Muscle of back (tissue), 11 donors: ENCODE data around the gene TOP2A. TPM values are rescaled to one million over a fixed set of nuclear protein-coding genes. Genes with fewer than 3 reads are reported as not detected.

Source experiments
- DNase-seq, 3 donors: peaks; one replicate each; pipeline versions ENCODE4 v3.0.0 to v3.0.0-alpha.2; 2013
- polyA plus RNA-seq, 10 donors: library from polyadenylated mRNA; unstranded; fragments of 120-200 nt; gene quantifications; one replicate each; pipeline ENCODE4 v1.2.1, GENCODE V29; 2013; ENCODE audit not compliant: insufficient read length in 10 of 10

Gene TOP2A
- polyA plus RNA-seq, 10 donors = 50.2 to 119 (median 78.6) TPM

GRCh38 chr17:40348136-40348504 lies 69.6 kb downstream of the TOP2A start:
- DNase-seq = peak in 1 of 3 donors; percentile 16

- DNase-seq = peak in 1 of 3 donors; percentile 40
Observed at GRCh38 chr17:40347319-40348135, 70.2 kb downstream of the TOP2A start.

- DNase-seq = no peak
Observed at GRCh38 chr17:40346765-40347158, 70.9 kb downstream of the TOP2A start.

DNA sequence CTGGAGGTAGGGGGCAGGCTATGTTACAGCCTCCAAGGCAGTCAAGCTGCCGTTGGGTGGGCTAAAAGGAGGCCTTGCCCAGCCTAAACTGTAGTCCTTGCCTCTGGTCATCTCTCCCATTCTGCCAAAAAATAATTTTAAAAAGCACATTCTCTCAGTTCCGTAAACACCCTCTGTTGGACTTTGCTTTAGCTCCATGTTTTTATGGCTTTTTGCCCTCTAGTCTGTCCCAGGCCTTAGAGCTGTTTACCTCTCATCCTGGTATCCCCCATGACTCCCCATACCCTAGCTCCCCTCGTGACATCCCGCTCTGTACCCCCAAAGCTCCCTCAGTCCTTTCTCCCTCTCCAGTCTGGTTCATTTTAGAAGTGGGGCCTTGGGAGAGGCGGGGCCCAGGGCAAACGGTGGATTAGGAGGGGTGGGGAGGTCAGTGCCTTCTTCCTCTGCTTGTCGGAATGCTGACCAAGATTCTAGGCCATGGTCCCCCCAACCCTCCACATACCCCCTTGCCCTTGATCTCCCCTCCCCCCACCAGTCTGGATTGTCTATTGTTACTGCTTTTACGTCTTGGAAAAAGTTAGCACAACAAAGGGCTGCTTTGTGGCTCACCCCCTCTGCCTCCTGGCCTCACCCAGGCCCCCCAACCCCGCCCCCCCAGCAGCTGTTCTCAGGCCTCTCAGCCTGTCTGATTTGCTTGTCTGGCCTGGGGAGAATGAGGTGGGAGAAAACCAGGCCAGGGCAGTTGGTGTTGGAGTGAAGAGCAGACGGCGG lies 71.5 kb downstream of the TOP2A start:
- peak in 1 of 3 donors; percentile 76 for DNase-seq

DNA sequence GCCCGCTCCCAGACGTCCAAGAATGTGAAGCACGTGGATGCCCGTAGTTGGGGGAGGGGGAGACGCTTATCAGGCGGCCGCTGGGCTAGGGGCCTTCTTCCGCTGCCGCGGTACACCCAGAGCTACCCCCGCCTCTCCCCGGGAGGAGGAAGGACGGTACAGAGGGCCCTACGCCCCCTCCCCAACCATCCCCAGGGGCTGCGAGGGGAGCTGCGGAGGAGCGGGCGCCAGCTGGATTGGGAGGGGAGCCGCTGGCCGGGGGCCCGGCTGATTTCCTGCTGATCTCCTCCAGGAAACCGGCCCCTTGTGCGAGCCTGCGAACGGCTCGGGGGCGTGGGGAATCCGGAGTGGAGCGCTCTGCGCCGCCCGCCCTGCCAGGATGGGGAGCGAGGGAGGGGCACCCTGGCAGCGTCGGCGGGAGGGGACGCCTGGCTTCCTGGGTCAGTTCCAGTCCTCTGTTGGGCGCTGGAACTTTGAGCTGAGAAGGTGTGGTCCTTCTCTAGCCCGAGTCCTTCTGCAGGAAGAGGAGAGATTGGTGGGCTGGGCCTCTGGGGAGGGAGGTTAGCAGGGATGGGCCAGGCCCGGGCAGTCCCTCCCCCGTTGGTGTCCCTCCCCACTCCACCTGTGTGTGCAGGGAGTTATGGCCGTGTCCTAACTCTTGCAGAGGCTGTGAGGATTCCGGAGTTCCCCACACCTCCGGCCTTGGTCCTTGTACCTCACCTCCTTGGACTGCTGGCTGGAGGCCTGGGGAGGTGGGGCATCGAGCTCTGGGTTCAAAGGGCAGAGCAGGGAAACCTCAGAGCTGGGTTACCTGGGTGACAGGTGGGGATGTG lies 72.3 kb downstream of the TOP2A start:
- peak in 2 of 3 donors; percentile 84 to 94 for DNase-seq

DNA sequence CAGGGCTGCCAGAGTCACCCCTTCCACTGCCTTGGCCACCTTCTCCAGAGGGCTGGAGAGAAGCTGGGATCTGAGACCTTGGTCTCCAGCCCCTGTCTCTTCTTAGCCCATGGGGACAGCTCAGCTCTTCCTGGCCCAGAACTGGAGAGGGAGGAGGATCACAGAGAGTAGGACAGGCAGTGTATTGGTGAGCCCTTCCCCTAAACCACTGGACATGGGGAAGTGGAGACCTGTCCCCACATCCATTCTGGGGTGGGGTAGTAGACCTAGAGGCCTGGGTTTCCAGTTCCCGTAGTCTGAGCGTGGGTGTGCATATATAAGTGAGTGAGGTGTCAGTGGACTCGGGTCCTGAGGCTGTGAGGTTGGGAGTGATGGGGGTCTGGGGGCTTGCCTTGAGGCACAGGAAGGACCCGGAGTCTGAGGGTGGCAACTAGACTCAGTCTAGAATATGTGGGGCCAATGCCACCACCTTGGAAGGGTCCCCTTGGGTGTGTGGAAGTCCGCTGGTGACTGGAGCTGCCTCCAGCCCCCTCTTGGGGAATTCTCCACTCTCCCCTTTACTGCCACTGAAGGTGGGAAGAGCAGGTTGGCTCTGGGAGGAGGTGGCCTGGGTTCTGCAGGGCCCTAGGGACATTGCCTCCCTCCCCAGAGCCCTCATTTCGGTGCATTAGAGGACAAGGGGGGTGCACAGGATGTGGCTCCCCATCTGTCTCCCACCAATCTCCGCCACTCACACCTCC lies 73.1 kb downstream of the TOP2A start:
- peak in 1 of 3 donors; percentile 74 for DNase-seq

- no peak for DNase-seq
Observed at GRCh38 chr17:40343219-40344119, 74.2 kb downstream of the TOP2A start.

GRCh38 chr17:40342504-40343218 lies 75.0 kb downstream of the TOP2A start:
- DNase-seq = no peak

GRCh38 chr17:40341808-40342503 lies 75.7 kb downstream of the TOP2A start:
- peak in 2 of 3 donors; percentile 86 to 94 for DNase-seq

- DNase-seq = peak in 2 of 3 donors; percentile 80 to 89
Observed at GRCh38 chr17:40340880-40341807, 76.6 kb downstream of the TOP2A start.

- DNase-seq = no peak
Observed at GRCh38 chr17:40340327-40340726, 77.4 kb downstream of the TOP2A start.

GRCh38 chr17:40338941-40339649 lies 78.6 kb downstream of the TOP2A start:
- DNase-seq = no peak

Other genes starting within 250 kb of the TOP2A start
- gene RAPGEFL1, start 240.4 kb downstream of the TOP2A start, polyA plus RNA-seq = 10 to 100 TPM in 2 of 10 donors, 1 to 10 TPM in 8; 4.3 to 13.0 (median 6.4) TPM
- gene WIPF2, start 198.6 kb downstream of the TOP2A start, polyA plus RNA-seq = 10 to 100 TPM; 13.5 to 19.0 (median 15.6) TPM
- gene CDC6, start 130.0 kb downstream of the TOP2A start, polyA plus RNA-seq = 10 to 100 TPM in 6 of 10 donors, 1 to 10 TPM in 4; 6.9 to 20.2 (median 11.1) TPM
- 10 to 100 TPM; 46.0 to 64.5 (median 54.1) TPM for gene RARA, start 108.7 kb downstream of the TOP2A start, polyA plus RNA-seq
- under 1 TPM in 3 of 10 donors, not detected in 7; 0.27 to 0.56 (median 0.33) TPM for gene GJD3, start 53.2 kb downstream of the TOP2A start, polyA plus RNA-seq
- 100 to 1,000 TPM; 191 to 347 (median 255) TPM for gene IGFBP4, start 25.6 kb upstream of the TOP2A start, polyA plus RNA-seq
- 1 to 10 TPM in 2 of 10 donors, under 1 TPM in 2, not detected in 6; 0.05 to 2.5 (median 1.2) TPM for gene TNS4, start 83.7 kb upstream of the TOP2A start, polyA plus RNA-seq
- 1 to 10 TPM in 2 of 10 donors, under 1 TPM in 8; 0.16 to 4.2 (median 0.36) TPM for gene CCR7, start 147.6 kb upstream of the TOP2A start, polyA plus RNA-seq
- gene SMARCE1, start 229.9 kb upstream of the TOP2A start, polyA plus RNA-seq = 100 to 1,000 TPM; 114 to 155 (median 127) TPM
- under 1 TPM in 9 of 10 donors, not detected in 1; 0.07 to 0.67 (median 0.23) TPM for gene KRT222, start 247.3 kb upstream of the TOP2A start, polyA plus RNA-seq